ENCODE results near the gene MPPED1. TPM values are rescaled to one million over a fixed set of nuclear protein-coding genes. Genes with fewer than 3 reads are reported as not detected.

Gene MPPED1
- total RNA-seq, 2 experiments from 2014 or later, result not detected

DNA sequence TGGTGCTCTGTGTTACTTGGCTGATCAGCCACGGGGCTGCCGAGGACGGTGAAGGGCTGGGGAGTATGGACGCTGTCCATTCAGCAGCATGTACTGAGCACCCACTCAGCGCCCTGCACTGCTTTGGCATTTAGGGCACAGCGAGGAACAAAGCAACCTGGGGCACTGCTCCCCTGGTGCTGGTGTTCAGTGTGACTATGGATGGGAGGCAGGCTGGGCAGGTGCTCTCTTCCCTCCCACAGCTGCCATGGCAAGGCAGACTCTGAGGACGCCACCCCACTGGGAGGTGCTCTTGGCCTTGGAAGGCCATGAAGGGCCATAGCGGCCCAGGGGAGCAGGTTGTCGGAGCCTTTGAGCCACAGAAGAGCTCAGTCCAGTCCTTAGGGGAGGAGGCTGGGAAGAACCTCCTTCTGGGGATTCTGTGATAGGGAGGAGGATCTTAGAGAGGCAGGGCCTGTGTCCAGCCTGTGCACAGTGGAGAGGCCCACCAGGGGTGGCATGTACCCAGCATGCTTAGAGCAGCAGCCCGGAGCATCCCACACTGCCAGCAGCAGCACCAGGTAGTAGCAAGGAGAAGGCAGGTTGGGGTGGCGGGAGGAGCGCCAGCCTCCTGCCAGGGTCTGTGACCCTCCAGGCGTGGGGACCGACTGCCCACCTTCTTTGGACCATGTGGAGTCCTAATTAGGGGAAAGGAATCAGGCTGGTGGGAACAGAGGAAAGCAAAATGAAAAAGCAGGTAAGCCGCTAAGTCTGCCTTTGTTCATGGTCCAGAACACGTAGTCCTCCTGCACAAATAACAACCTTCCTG is 141.8 kb downstream of the MPPED1 start:
- Mint-ChIP-seq H3K4me1 (ENCODE audit: low read depth) (no peaks in the 10 kb centered on the region), H3K27ac (no peak overlapping the region), H3K27me3 (ENCODE audit: low read depth) (peaks cover 2% of the 10 kb centered on the region), H3K36me3 (ENCODE audit: low read depth) (no peaks in the 10 kb centered on the region), H3K9me3 (no peaks in the 10 kb centered on the region), H3K4me3 (no peak overlapping the region)
- DNase-seq, result no peak
- CTCF ChIA-PET, result no interaction called here
- intact Hi-C loops (cut with micrococcal nuclease), result no loop called here

DNA sequence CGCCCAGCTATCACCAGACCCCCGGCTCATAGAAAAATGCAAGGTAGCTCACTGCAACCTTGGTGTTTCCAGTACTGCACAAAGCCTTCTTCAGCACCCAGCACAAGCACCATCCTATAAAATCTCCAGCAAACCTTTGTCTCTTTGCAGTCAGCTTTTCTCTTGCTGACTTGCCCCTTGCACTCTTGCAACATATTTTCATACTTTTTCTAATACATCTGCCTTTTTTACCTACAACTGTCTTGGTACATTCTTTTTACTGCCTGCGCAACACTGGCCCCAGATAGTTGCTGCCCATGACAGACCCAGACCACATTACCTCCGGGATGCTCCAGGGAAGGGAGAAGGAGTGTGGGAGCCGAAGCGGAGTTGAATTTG is 142.4 kb downstream of the MPPED1 start:
- H3K27ac Mint-ChIP-seq, result no peak overlapping the region
- intact Hi-C loops (cut with micrococcal nuclease), result no loop called here
- DNase-seq, result no peak
- H3K9me3 Mint-ChIP-seq, result no peaks in the 10 kb centered on the region
- H3K27me3 Mint-ChIP-seq (ENCODE audit: low read depth), result peaks cover 2% of the 10 kb centered on the region
- no peak overlapping the region for H3K4me3 Mint-ChIP-seq
- H3K4me1 Mint-ChIP-seq (ENCODE audit: low read depth), result no peaks in the 10 kb centered on the region
- CTCF ChIA-PET, result no interaction called here
- no peaks in the 10 kb centered on the region for H3K36me3 Mint-ChIP-seq (ENCODE audit: low read depth)

DNA sequence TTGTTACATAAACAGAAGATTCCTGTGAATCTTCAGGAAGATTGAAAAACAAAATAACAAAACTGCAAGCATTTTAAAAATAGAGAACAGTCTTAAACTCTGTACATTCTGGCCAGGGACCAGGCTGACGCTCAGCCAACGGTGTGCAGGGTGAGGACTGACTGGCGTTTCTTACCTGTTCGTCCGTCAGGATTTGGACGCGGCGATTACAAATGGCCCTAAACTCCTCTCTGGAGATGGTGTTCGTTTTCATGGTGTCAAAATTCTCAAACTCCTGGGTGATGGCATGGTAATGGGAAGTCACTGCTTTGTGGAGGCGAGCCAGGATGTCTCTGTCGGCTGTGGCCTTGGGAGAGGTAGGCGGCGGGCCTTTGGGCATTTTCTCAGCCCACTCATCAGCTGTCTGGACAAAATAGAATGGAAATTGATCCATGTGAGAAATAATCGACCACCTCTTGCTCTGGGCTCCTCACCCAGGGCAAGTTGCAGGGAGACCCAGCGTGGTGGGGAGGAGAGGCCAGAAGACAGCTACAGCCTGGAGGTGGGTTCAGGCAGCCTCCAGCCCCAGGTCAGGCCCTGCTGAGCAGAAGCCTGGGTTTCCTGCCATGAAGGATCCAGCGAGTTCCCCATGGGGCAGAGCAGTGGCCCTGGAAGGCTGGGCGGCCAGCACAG is 143.0 kb downstream of the MPPED1 start:
- CTCF ChIA-PET, result no interaction called here
- no peaks in the 10 kb centered on the region for H3K4me1 Mint-ChIP-seq (ENCODE audit: low read depth)
- no peak overlapping the region for H3K27ac Mint-ChIP-seq
- intact Hi-C loops (cut with micrococcal nuclease), result no loop called here
- no peak overlapping the region for H3K4me3 Mint-ChIP-seq
- peaks cover 2% of the 10 kb centered on the region for H3K27me3 Mint-ChIP-seq (ENCODE audit: low read depth)
- no peaks in the 10 kb centered on the region for H3K9me3 Mint-ChIP-seq
- no peaks in the 10 kb centered on the region for H3K36me3 Mint-ChIP-seq (ENCODE audit: low read depth)
- DNase-seq, result no peak

DNA sequence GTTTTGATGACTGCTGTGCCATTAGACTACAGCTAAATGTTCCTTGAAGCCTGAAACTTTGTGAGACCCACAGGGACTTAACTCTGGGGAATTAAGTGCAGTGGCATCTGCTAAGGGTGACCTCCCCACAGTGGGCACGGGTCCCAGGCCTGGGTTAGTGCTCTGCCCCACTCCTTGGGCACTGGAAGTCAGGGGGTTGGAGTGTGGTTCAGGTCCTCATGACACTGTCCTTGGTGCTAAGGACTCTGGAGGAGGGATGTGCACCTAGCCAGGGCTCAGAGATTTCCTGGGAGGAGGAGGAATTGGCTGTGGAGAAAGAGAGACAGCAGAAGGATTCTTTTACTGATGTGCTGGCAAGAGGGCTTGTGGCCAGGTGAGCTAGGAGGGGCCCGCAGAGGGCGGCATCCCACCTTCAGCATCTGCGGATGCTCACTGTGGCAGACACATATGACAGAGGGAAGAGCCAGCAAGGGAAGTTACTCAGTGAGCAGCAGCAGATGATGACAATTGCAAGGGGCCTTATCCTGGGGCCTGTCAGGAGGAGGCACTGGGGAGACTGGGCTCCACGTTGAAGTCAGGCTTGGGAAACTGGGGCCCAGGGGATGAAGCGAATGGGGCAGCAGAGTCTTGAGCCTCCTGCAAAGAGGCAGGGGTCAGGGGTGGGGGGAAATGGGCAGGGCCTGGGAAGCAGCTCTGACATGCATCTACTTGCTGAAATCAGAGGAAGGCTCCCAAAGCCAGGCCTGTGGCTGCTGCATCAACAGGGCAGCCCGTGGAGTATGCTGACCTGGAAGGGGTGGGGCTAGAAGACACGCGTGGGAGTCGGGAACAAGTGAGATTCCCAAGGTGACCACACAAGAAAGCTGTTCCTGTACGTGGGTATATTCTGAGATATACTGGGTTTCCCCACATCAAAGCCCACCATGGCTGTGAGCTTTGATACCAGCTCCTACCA is 144.0 kb downstream of the MPPED1 start:
- H3K36me3 Mint-ChIP-seq (ENCODE audit: low read depth), result no peaks in the 10 kb centered on the region
- intact Hi-C loops (cut with micrococcal nuclease), result no loop called here
- CTCF ChIA-PET, result no interaction called here
- no peak overlapping the region for H3K4me3 Mint-ChIP-seq
- H3K9me3 Mint-ChIP-seq, result no peaks in the 10 kb centered on the region
- peaks cover 5% of the 10 kb centered on the region for H3K27me3 Mint-ChIP-seq (ENCODE audit: low read depth)
- no peak for DNase-seq
- no peak overlapping the region for H3K27ac Mint-ChIP-seq
- no peaks in the 10 kb centered on the region for H3K4me1 Mint-ChIP-seq (ENCODE audit: low read depth)

Other genes starting within 250 kb of the MPPED1 start
- 10 to 100 TPM; 63.1 to 64.6 TPM for gene TTLL12, start 224.9 kb upstream of the MPPED1 start, total RNA-seq
- gene SCUBE1, start 68.6 kb upstream of the MPPED1 start, total RNA-seq, result not detected

Data from activated naive CD4-positive, alpha-beta T cell treated with anti-CD3 and anti-CD28 coated beads for 36 hours (primary cell).